Measurements from ENCODE around the gene CPEB1. TPM values are rescaled to one million over a fixed set of nuclear protein-coding genes. Genes with fewer than 3 reads are reported as not detected.
A peak's percentile ranks its signal among the peaks of the same experiment; 100 is the strongest.

The CPEB1 gene
- total and polyA plus RNA-seq, 2 experiments from 2014 or later: 4.1 to 9.4 TPM

GRCh38 chr15:82533801-82534200 lies 113.4 kb downstream of the CPEB1 start:
- no peaks in the 10 kb centered on the region for H3K27me3 ChIP-seq (ENCODE audit: insufficient read depth)
- peaks cover 23% of the 10 kb centered on the region for H3K79me2 ChIP-seq (replicated peaks; ENCODE audit: insufficient read depth)
- peaks cover 56% of the 10 kb centered on the region for H3F3A ChIP-seq (replicated peaks; ENCODE audit: low read depth)
- no peak overlapping the region for H3K27ac Mint-ChIP-seq
- peaks cover 20% of the 10 kb centered on the region for H3K4me1 Mint-ChIP-seq
- peaks cover 34% of the 10 kb centered on the region for H4K20me1 ChIP-seq (replicated peaks; ENCODE audit: insufficient read depth)
- H3K4me2 ChIP-seq: no peak overlapping the region
- no peak for ATAC-seq
- H3K4me3 Mint-ChIP-seq: no peak overlapping the region
- H3K36me3 ChIP-seq (ENCODE audit: insufficient read depth): peaks cover 47% of the 10 kb centered on the region
- peaks cover 65% of the 10 kb centered on the region for H3K36me3 Mint-ChIP-seq (ENCODE audit: low read depth)
- H3K4me1 ChIP-seq (ENCODE audit: insufficient read depth): peaks cover 16% of the 10 kb centered on the region
- DNase-seq (ENCODE audit: low spot score): no peak
- peaks cover under 1% of the 10 kb centered on the region; the same call in 1 of the 3 replicates for H3K9me3 Mint-ChIP-seq
- peaks cover 19% of the 10 kb centered on the region for H3K27me3 Mint-ChIP-seq (ENCODE audit: insufficient read depth, low read depth, poor library complexity)
- H2AFZ ChIP-seq: no peak overlapping the region
- TF ChIP-seq POLR2AphosphoS5 (IDR thresholded peaks at IDR 0.05; ENCODE audit: low read depth): 0 out of 2 replicates have a peak, but pooled peaks have one; percentile 15
- no peak for TF ChIP-seq EZH2phosphoT487 (IDR thresholded peaks at IDR 0.05; ENCODE audit: unreplicated experiment)
- no peaks in the 10 kb centered on the region for H3K9me2 ChIP-seq (ENCODE audit: insufficient read depth)
- H3K27ac ChIP-seq (ENCODE audit: low read depth): no peak overlapping the region
- no peak overlapping the region for H3K4me3 ChIP-seq

- no peaks in the 10 kb centered on the region for H3K9me3 Mint-ChIP-seq
- H3K27me3 ChIP-seq (ENCODE audit: insufficient read depth): no peaks in the 10 kb centered on the region
- peaks cover 48% of the 10 kb centered on the region for H3F3A ChIP-seq (replicated peaks; ENCODE audit: low read depth)
- no peak overlapping the region for H3K4me3 Mint-ChIP-seq
- peaks cover 57% of the 10 kb centered on the region for H3K36me3 Mint-ChIP-seq (ENCODE audit: low read depth)
- H3K27me3 Mint-ChIP-seq (ENCODE audit: insufficient read depth, low read depth, poor library complexity): peaks cover 19% of the 10 kb centered on the region
- DNase-seq (ENCODE audit: low spot score): no peak
- no peak overlapping the region for H3K27ac ChIP-seq (ENCODE audit: low read depth)
- H3K36me3 ChIP-seq (ENCODE audit: insufficient read depth): peaks cover 40% of the 10 kb centered on the region
- H3K79me2 ChIP-seq (replicated peaks; ENCODE audit: insufficient read depth): peaks cover 15% of the 10 kb centered on the region
- H3K9me2 ChIP-seq (ENCODE audit: insufficient read depth): no peaks in the 10 kb centered on the region
- ATAC-seq: no peak
- no peak overlapping the region for H2AFZ ChIP-seq
- peaks cover 17% of the 10 kb centered on the region for H3K4me1 Mint-ChIP-seq
- H3K4me1 ChIP-seq (ENCODE audit: insufficient read depth): peaks cover 8% of the 10 kb centered on the region
- no peak overlapping the region for H3K4me2 ChIP-seq
- H4K20me1 ChIP-seq (replicated peaks; ENCODE audit: insufficient read depth): peaks cover 27% of the 10 kb centered on the region
- no peak overlapping the region for H3K4me3 ChIP-seq
- H3K27ac Mint-ChIP-seq: no peak overlapping the region
- TF ChIP-seq ZNF114 (CRISPR knock-in tag; IDR thresholded peaks at IDR 0.05) (no peak), CTCF (conservative IDR thresholded peaks at IDR 0.05; ENCODE audit: low read depth in 2 of 2) (no peak), EZH2phosphoT487 (IDR thresholded peaks at IDR 0.05; ENCODE audit: unreplicated experiment) (no peak), REST (IDR thresholded peaks at IDR 0.05; ENCODE audit: unreplicated experiment) (no peak), POLR2AphosphoS5 (IDR thresholded peaks at IDR 0.05; ENCODE audit: low read depth) (no peak), JUNB (IDR thresholded peaks at IDR 0.05; ENCODE audit: unreplicated experiment) (no peak), CREB1 (CRISPR knock-in tag; IDR thresholded peaks at IDR 0.05; ENCODE audit: low read depth) (no peak), EZH2 (IDR thresholded peaks at IDR 0.05; ENCODE audit: low read depth, unreplicated experiment) (no peak), ZNF331 (CRISPR knock-in tag; IDR thresholded peaks at IDR 0.05; ENCODE audit: low read depth) (no peak)
- TF ChIP-seq, protein P1, sequence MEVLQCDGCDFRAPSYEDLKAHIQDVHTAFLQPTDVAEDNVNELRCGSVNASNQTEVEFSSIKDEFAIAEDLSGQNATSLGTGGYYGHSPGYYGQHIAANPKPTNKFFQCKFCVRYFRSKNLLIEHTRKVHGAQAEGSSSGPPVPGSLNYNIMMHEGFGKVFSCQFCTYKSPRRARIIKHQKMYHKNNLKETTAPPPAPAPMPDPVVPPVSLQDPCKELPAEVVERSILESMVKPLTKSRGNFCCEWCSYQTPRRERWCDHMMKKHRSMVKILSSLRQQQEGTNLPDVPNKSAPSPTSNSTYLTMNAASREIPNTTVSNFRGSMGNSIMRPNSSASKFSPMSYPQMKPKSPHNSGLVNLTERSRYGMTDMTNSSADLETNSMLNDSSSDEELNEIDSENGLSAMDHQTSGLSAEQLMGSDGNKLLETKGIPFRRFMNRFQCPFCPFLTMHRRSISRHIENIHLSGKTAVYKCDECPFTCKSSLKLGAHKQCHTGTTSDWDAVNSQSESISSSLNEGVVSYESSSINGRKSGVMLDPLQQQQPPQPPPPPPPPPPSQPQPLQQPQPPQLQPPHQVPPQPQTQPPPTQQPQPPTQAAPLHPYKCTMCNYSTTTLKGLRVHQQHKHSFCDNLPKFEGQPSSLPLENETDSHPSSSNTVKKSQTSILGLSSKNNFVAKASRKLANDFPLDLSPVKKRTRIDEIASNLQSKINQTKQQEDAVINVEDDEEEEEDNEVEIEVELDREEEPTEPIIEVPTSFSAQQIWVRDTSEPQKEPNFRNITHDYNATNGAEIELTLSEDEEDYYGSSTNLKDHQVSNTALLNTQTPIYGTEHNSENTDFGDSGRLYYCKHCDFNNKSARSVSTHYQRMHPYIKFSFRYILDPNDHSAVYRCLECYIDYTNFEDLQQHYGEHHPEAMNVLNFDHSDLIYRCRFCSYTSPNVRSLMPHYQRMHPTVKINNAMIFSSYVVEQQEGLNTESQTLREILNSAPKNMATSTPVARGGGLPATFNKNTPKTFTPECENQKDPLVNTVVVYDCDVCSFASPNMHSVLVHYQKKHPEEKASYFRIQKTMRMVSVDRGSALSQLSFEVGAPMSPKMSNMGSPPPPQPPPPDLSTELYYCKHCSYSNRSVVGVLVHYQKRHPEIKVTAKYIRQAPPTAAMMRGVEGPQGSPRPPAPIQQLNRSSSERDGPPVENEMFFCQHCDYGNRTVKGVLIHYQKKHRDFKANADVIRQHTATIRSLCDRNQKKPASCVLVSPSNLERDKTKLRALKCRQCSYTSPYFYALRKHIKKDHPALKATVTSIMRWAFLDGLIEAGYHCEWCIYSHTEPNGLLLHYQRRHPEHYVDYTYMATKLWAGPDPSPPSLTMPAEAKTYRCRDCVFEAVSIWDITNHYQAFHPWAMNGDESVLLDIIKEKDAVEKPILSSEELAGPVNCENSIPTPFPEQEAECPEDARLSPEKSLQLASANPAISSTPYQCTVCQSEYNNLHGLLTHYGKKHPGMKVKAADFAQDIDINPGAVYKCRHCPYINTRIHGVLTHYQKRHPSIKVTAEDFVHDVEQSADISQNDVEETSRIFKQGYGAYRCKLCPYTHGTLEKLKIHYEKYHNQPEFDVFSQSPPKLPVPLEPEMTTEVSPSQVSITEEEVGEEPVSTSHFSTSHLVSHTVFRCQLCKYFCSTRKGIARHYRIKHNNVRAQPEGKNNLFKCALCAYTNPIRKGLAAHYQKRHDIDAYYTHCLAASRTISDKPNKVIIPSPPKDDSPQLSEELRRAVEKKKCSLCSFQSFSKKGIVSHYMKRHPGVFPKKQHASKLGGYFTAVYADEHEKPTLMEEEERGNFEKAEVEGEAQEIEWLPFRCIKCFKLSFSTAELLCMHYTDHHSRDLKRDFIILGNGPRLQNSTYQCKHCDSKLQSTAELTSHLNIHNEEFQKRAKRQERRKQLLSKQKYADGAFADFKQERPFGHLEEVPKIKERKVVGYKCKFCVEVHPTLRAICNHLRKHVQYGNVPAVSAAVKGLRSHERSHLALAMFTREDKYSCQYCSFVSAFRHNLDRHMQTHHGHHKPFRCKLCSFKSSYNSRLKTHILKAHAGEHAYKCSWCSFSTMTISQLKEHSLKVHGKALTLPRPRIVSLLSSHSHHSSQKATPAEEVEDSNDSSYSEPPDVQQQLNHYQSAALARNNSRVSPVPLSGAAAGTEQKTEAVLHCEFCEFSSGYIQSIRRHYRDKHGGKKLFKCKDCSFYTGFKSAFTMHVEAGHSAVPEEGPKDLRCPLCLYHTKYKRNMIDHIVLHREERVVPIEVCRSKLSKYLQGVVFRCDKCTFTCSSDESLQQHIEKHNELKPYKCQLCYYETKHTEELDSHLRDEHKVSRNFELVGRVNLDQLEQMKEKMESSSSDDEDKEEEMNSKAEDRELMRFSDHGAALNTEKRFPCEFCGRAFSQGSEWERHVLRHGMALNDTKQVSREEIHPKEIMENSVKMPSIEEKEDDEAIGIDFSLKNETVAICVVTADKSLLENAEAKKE (CRISPR knock-in tag; IDR thresholded peaks at IDR 0.05): no peak
Measured at GRCh38 chr15:82532991-82533481, 114.1 kb downstream of the CPEB1 start.
